HepG2 (cell line): ENCODE data around the gene FUBP3. TPM values are rescaled to one million over a fixed set of nuclear protein-coding genes. Genes with fewer than 3 reads are reported as not detected.
A peak's percentile ranks its signal among the peaks of the same experiment; 100 is the strongest.

Experiments used
- HNF1A ChIP-seq, 2 experiments: sonication (generic) in 1 of 2; formaldehyde crosslinking in 1 of 2; IDR thresholded peaks; 2 replicates each; pipeline versions ENCODE4 v1.4.0 to v1.6.1; 2016 to 2020; ENCODE audit warnings: borderline replicate concordance in 1 of 2, low read depth in 1 of 2, mild to moderate bottlenecking in 1 of 2, missing genetic modification reagents in 1 of 2
- KAT2B ChIP-seq: fragments of 150-350 bp; IDR thresholded peaks from 2 replicates; pipeline ENCODE4 v1.6.1; 2014; ENCODE audit warnings: low read depth, low read length, borderline replicate concordance
- MLLT10 ChIP-seq: sonication (generic); formaldehyde crosslinking; IDR thresholded peaks from 2 replicates; pipeline ENCODE4 v1.4.0; 2020; ENCODE audit warnings: missing genetic modification reagents
- SALL2 ChIP-seq: sonication (generic); formaldehyde crosslinking; IDR thresholded peaks from 2 replicates; pipeline ENCODE4 v1.8.1; 2023; ENCODE audit warnings: mild to moderate bottlenecking, missing genetic modification reagents, inconsistent platforms
- STAT6 ChIP-seq: sonication (generic); formaldehyde crosslinking; IDR thresholded peaks from 2 replicates; pipeline ENCODE4 v1.4.0; 2020; ENCODE audit warnings: missing genetic modification reagents, mild to moderate bottlenecking, borderline replicate concordance
- TCF7 ChIP-seq: sonication (generic); IDR thresholded peaks from 2 replicates; pipeline ENCODE4 v1.6.1; 2016; ENCODE audit warnings: antibody characterized with exemption, low read depth
- ZBTB7B ChIP-seq: sonication (generic); formaldehyde crosslinking; IDR thresholded peaks from 2 replicates; pipeline ENCODE4 v1.4.0; 2020; ENCODE audit warnings: missing genetic modification reagents
- ZNF143 ChIP-seq: sonication (generic); formaldehyde crosslinking; IDR thresholded peaks from 2 replicates; pipeline ENCODE4 v1.4.0; 2020; ENCODE audit warnings: missing genetic modification reagents
- ZNF232 ChIP-seq: sonication (generic); formaldehyde crosslinking; IDR thresholded peaks from 2 replicates; pipeline ENCODE4 v1.4.0; 2020; ENCODE audit warnings: missing genetic modification reagents, borderline replicate concordance
- ZNF564 ChIP-seq: sonication (generic); formaldehyde crosslinking; IDR thresholded peaks from 2 replicates; pipeline ENCODE4 v1.8.1; 2023; ENCODE audit warnings: mild to moderate bottlenecking, missing genetic modification reagents
- ZNF614 ChIP-seq: IDR thresholded peaks from 2 replicates; pipeline ENCODE4 v1.6.1; 2018; ENCODE audit warnings: missing biosample characterization, missing genetic modification reagents, inconsistent platforms, borderline replicate concordance
- ZNF772 ChIP-seq: sonication (generic); formaldehyde crosslinking; IDR thresholded peaks from 2 replicates; pipeline ENCODE4 v1.5.0; 2020; ENCODE audit warnings: mild to moderate bottlenecking, missing genetic modification reagents
- polyA plus RNA-seq, 8 experiments: library from polyadenylated mRNA; depleted of rRNA in 3 of 8; stranded (reverse) in 7 of 8; unstranded in 1 of 8; fragments of >200 nt; fragmentation: Illumina TruSeq in 4 of 8; extraction: Trizol in 4 of 8; gene quantifications; 2 replicates each; pipeline versions ENCODE4 v1.2.1 to v1.2.3, GENCODE V29; 2011 to 2016; ENCODE audit warnings: low read depth in 4 of 8, missing spikeins in 1 of 8, mixed read lengths in 1 of 8; ENCODE audit not compliant: insufficient read depth in 1 of 8
- total RNA-seq, 5 experiments: library from RNA; depleted of rRNA; stranded (reverse); fragments of >200 nt; fragmentation: Illumina TruSeq; extraction: Trizol; gene quantifications; 2 replicates each; pipeline ENCODE4 v1.2.3, GENCODE V29; 2016; ENCODE audit warnings: low read depth in 1 of 5
- TF ChIP-seq, protein P1 (sequence below): sonication (generic); formaldehyde crosslinking; IDR thresholded peaks from 2 replicates; pipeline ENCODE4 v1.5.1; 2020; ENCODE audit warnings: missing genetic modification reagents, mild to moderate bottlenecking, borderline replicate concordance
- TF ChIP-seq, protein P2 (sequence below): sonication (generic); formaldehyde crosslinking; IDR thresholded peaks from 2 replicates; pipeline ENCODE4 v1.5.1; 2020; ENCODE audit warnings: mild to moderate bottlenecking, missing genetic modification reagents, borderline replicate concordance

The FUBP3 gene
- total and polyA plus RNA-seq, 2 of the 13 experiments (the other 11 are each of a cell fraction or from before 2014, with no cell fraction given), result 28.7 to 40.0 TPM

GRCh38 chr9:130598188-130598587 lies 18.8 kb downstream of the FUBP3 start (continued):
- TF ChIP-seq, protein P1, sequence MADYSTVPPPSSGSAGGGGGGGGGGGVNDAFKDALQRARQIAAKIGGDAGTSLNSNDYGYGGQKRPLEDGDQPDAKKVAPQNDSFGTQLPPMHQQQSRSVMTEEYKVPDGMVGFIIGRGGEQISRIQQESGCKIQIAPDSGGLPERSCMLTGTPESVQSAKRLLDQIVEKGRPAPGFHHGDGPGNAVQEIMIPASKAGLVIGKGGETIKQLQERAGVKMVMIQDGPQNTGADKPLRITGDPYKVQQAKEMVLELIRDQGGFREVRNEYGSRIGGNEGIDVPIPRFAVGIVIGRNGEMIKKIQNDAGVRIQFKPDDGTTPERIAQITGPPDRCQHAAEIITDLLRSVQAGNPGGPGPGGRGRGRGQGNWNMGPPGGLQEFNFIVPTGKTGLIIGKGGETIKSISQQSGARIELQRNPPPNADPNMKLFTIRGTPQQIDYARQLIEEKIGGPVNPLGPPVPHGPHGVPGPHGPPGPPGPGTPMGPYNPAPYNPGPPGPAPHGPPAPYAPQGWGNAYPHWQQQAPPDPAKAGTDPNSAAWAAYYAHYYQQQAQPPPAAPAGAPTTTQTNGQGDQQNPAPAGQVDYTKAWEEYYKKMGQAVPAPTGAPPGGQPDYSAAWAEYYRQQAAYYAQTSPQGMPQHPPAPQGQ (CRISPR knock-in tag), result 0 out of 2 replicates have a peak, but pooled peaks have one; percentile 34
- TF ChIP-seq ZNF564 (CRISPR knock-in tag), result 0 out of 2 replicates have a peak, but pooled peaks have one; percentile 29
- TF ChIP-seq HNF1A (IDR thresholded peaks at IDR 0.05; ENCODE audit: low read depth), result peak; percentile 14; the same call in 1 of the 2 replicates
- 0 out of 2 replicates have a peak, but pooled peaks have one; percentile 20 for TF ChIP-seq HNF1A (CRISPR knock-in tag; IDR thresholded peaks at IDR 0.05; ENCODE audit: borderline replicate concordance)
- peak; percentile 74 for TF ChIP-seq ZNF614 (CRISPR knock-in tag)
- peak; percentile 56 for TF ChIP-seq TCF7
- TF ChIP-seq ZBTB7B (CRISPR knock-in tag), result peak; percentile 65; the same call in 1 of the 2 replicates
- no peak for TF ChIP-seq ZNF143
- TF ChIP-seq SALL2, result 0 out of 2 replicates have a peak, but pooled peaks have one; percentile 46
- 0 out of 2 replicates have a peak, but pooled peaks have one; percentile 51 for TF ChIP-seq STAT6 (CRISPR knock-in tag)
- peak; percentile 39; the same call in 1 of the 2 replicates for TF ChIP-seq ZNF772 (CRISPR knock-in tag)
- TF ChIP-seq, protein P2, sequence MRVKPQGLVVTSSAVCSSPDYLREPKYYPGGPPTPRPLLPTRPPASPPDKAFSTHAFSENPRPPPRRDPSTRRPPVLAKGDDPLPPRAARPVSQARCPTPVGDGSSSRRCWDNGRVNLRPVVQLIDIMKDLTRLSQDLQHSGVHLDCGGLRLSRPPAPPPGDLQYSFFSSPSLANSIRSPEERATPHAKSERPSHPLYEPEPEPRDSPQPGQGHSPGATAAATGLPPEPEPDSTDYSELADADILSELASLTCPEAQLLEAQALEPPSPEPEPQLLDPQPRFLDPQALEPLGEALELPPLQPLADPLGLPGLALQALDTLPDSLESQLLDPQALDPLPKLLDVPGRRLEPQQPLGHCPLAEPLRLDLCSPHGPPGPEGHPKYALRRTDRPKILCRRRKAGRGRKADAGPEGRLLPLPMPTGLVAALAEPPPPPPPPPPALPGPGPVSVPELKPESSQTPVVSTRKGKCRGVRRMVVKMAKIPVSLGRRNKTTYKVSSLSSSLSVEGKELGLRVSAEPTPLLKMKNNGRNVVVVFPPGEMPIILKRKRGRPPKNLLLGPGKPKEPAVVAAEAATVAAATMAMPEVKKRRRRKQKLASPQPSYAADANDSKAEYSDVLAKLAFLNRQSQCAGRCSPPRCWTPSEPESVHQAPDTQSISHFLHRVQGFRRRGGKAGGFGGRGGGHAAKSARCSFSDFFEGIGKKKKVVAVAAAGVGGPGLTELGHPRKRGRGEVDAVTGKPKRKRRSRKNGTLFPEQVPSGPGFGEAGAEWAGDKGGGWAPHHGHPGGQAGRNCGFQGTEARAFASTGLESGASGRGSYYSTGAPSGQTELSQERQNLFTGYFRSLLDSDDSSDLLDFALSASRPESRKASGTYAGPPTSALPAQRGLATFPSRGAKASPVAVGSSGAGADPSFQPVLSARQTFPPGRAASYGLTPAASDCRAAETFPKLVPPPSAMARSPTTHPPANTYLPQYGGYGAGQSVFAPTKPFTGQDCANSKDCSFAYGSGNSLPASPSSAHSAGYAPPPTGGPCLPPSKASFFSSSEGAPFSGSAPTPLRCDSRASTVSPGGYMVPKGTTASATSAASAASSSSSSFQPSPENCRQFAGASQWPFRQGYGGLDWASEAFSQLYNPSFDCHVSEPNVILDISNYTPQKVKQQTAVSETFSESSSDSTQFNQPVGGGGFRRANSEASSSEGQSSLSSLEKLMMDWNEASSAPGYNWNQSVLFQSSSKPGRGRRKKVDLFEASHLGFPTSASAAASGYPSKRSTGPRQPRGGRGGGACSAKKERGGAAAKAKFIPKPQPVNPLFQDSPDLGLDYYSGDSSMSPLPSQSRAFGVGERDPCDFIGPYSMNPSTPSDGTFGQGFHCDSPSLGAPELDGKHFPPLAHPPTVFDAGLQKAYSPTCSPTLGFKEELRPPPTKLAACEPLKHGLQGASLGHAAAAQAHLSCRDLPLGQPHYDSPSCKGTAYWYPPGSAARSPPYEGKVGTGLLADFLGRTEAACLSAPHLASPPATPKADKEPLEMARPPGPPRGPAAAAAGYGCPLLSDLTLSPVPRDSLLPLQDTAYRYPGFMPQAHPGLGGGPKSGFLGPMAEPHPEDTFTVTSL (CRISPR knock-in tag), result peak; percentile 90
- peak; percentile 69; the same call in 1 of the 2 replicates for TF ChIP-seq ZNF232
- peak; percentile 39; the same call in 1 of the 2 replicates for TF ChIP-seq KAT2B
- TF ChIP-seq MLLT10 (CRISPR knock-in tag), result no peak
